HG03095 (cell line): ENCODE data around the gene DHX30.
"Not testable (repeated sequence)": the region's sequence is repeated elsewhere in the genome, so short reads cannot be mapped to it uniquely, and the experiment has no call there.

Experiments used
- ATAC-seq: cut with Tn5 transposase; IDR thresholded peaks from one replicate; pipeline ENCODE4 v1.9.1; 2021; ENCODE audit warnings: moderate library complexity; ENCODE audit not compliant: unreplicated experiment

The DHX30 gene

DNA sequence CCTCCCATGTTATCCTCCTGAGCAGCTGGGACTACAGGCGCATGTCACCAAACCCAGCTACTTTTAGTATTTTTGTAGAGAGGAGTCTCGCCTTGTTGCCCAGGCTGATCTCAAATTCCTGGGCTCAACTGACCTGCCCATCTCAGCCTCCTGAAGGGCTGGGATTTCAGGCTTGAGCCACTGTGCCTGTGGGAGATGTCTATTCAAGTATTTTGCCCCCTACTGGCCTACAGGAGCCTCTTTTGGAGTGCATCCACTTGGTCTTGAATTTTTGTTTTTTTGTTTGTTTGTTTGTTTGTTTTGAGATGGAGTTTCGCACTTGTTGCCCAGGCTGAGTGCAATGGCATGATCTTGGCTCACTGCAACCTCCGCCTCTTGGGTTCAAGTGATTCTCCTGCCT is 3.2 kb upstream of the DHX30 start:
- no peak for ATAC-seq

DNA sequence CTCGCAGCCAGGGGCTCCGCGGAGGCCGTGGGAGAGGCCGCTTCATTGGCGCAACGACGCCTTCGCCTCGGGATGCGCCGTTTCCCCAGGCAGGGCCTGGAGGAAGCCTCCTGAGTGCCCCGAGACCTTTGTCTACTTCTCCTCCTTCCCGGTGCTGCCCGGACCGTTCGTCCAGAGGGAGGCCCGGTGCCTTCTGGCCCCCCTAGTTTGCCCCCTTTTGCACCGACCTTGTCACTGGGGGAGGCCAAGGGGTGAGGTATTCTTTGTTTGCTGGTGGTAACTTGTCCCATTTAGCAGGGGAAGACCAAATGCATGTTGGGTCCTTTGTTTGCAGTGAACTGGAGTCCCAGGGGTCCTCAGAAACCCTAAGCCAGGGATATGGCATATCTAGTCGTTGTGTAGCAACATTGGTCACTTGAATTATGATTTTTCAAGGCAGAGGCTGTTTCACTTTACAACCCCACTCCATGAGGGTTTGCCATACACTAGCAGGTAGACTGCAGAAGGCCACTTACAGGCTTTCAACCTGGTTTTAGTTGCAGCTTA is 615 bp downstream of the DHX30 start:
- ATAC-seq, result no peak

DNA sequence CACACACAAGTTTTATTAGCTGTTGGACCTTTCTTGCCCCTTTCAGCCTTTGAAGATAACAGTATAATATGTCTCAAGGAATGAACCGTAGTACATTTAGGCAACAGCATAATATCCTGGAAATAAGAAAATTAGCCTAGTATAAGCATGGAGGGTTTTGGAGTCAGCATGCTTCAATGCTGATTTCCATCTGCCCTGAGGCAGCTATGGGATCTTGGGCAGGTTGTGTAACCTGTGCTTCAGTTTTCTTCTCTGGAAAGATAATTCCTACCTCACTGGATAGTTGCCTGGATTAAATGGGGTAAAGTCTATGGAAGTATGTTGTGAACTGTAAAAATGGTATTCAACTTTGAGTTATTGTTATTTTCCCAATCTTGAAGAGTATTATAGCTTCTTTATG is 1.6 kb downstream of the DHX30 start:
- no peak for ATAC-seq

DNA sequence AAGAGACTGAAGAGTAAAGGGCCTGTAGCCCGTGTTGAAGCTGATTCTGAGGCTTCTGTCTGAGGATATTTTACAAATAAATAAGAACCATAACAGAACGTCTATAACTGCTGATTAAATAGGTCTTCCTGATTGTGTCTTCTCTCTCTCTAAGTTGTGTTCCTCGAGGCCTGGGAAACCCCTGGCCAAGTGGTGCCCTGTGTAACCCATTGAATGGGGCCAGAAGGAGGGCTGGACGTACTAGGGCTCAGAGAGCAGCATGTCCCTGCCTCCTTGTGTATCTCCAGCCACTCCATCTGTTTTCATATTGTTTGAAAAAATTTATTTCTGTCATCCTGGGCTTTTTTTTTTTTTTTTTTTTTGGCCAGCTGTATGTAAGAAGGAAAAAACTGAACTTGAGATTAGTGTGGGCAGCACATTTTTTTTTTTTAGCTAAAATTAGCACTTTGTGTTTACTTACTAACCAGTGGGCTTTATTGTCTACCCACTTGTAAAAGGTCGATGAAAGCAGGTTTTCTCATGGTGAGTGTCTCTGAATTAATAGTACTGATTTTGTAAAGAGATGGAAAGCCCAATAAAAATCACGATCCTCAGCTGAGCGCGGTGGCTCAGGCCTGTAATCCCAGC is 10.7 kb downstream of the DHX30 start:
- ATAC-seq, result no peak

DNA sequence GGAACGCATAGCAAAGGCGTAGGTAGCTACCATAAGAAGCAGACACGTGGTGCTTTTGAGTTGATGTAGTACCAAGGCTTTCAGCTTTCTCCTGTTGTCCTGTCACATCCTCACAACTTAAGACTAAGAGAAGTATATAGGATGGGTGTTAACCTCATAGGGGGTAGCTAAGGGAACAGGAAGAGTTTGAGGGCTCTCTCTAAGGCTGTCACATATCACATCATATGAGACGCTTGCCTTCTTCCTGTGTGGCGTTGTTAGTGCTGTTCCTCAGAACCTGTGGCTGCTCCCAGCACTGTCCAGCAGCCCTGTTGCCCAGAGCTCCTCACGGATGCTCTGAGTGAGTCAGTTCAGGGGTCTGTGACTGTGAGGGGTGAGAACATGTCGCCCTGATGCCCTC is 14.7 kb downstream of the DHX30 start:
- no peak for ATAC-seq

DNA sequence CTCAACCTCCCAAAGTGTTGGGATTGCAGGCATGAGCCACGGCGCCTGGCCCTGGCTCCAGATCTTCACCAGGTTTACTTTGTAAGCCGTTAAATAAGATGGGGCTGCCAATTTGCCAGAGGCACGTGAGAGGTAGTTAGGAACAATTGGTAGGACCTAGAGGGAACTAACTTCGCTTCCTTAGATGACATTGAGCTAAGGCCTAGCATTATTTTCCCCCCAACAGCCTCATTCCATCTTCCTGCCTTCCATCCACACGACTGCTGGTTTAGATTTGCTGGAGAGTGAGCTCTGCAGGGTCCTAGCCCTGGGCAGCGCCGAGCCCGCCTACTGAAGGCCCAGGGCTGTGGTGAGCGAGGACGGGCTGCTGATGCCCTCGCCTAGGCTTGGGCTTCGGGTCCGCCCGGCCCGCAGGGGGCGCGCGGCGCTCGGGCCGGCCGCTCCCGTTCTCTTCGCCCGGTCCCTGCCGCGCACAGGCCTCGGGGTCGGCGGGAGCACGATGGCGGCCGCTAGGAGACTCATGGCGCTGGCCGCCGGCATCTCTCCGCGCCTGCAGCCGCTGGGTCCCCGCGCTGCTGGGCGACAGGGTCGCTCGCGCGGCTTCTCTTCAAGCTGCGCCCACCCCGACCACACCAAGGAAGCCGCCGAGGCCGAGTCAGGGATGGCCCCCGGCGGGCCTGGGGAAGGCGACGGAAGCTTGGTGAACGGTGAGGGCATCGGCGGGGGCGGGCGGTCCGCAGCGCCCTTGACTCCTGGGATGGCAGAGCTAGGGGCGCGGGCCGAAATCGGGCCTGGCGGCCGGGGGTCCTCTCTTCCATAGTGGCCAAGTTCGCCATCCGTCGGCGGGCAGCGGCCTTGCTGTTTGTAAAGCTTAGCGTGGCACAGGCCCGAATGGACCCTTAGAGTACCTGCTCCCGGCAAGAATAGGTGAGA is 21.9 kb downstream of the DHX30 start:
- ATAC-seq, result peak; percentile 89

DNA sequence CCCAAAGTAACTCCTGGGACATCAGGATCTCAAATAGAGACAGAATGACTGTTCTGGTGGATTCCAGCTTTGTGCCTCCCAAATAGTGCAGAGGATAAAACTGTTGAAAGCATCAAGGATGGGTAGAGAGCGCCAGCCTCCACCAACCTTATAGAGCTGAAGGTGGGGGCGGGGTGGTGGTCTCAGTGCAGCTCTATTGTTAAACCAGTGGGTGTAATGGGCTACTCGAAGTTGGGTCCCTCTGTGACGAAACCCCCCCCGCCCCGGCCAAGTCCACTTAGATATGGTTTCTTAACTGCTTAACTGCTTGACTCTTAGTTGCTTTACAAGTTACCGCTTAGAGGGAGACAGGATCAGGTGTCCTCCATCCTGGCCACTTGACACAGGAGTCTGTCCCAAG is 22.7 kb downstream of the DHX30 start:
- ATAC-seq, result no peak

DNA sequence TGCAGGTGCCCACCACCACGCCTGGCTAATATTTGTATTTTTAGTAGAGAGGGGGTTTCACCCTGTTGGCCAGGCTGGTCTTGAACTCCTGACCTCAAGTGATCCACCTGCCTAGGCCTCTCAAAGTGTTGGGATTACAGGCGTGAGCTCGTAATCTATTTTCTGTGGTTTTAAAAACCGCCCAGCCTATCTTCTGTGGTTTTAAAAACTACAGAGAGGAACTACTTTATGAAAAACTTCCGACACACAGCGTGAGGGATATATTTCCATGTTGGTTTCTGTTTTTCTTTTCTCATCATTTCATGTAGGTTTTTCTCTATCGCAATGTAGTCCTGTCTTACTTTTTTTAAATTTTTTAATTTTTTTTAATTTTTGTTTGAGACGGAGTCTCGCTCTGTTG is 26.5 kb downstream of the DHX30 start:
- ATAC-seq, result not testable (repeated sequence)

DNA sequence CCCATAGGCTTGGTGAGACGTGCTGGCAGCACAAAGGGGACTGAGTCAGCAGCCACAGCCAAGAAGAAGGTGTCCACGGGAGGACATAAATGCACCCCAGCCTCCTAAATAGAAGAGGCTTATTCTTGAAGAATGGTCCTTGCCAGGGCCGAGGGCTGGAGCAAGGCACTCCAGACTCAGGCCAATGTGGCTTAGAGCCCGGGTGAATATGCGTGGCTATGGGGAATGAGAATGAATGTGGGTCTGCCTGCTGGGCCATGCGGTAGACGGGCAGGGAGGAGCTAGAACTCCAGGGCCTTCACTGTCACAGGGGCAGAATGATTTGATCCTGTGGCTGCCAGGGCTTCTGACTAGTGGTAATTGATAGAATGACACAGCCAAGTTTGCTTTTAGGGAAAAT is 34.0 kb downstream of the DHX30 start:
- no peak for ATAC-seq

DNA sequence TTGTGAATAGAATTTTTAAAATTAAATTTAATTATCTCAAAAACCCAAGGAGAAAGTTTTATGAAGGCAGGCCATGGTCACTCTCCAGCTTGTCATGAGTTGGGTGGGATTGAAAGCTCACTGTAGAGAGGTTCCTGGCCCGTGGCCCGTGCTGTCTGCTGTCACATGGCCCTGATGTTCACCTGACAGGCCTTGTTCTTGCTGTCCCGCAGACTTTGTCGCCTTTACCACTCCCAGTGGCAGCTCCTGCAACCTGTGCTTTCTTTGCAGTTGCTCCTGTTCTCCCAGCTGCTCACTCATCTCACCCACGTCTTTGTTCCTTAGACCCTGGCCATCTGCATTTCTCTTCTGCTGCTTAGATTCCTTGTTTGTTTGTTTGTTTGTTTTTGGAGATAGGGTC is 35.6 kb downstream of the DHX30 start:
- no peak for ATAC-seq

DNA sequence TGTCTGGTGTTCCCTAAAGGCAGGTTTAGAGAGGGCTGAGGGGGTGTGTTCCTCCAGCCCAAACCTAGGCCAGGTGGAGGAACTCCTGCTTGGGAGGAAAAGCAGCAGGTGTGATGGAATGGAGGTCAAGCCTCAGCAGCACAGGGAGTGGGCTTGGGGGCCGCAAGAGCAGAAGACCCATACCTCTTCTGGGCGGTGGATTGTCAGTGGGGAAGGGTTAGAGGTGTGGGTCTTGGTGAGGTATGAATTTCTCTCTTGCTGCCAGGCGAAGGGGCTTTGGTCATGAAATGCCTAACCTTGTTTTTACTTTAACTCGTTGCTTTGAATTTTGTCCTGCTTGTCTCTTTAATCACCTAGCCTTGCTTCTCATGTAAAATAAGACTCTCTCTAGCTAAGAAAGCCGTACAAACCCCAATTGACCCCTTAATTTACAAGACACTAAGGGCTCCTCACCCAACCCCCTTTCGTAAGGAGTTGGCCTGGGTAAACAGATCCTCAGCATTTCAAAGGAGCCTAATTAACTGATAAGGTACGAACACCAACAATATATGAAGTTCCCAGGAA is 38.9 kb downstream of the DHX30 start:
- no peak for ATAC-seq

DNA sequence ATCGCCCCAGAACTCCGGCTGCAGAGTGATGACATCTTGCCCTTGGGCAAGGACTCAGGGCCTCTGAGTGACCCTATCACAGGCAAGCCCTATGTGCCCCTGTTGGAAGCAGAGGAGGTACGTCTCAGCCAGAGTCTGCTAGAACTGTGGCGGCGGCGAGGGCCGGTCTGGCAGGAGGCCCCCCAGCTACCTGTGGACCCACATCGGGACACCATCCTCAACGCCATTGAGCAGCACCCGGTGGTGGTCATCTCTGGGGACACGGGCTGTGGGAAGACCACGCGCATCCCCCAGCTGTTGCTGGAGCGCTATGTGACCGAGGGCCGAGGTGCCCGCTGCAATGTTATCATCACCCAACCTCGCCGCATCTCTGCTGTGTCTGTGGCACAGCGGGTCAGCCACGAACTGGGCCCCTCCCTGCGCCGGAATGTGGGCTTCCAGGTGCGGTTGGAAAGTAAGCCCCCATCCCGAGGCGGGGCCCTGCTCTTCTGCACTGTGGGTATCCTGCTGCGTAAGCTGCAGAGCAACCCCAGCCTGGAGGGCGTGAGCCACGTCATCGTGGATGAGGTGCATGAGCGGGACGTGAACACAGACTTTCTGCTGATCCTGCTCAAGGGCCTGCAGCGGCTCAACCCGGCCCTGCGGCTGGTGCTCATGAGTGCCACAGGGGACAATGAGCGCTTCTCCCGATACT is 43.4 kb downstream of the DHX30 start:
- ATAC-seq, result no peak

DNA sequence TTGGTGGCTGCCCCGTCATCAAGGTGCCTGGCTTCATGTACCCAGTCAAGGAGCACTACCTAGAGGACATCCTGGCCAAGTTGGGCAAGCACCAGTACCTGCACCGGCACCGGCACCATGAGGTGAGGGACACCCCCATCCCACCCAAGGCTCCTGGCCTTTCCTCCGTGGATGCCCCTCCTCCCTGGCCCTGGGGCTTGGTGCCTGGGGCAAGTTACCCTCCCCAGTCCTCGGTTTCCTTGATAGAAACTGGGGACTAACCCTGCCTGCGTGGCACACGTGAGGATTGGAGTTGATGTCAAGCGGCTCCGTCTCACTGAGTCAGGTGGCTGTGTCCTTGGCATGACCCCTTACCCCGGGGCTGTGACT is 43.9 kb downstream of the DHX30 start:
- no peak for ATAC-seq

DNA sequence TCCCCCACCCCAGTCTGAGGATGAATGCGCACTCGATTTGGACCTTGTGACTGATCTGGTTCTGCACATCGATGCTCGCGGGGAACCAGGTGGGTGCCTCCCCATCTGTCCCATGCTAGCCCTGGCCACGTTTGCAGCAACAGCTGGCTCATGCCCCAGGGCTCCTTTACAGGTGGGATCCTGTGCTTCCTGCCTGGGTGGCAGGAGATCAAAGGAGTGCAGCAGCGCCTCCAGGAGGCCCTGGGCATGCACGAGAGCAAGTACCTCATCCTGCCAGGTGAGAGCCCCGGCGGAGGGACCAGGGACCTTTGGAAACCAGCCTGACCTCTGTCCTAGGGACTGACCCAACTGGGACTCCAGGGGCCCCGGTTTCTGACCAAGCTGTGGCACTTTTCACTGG is 44.3 kb downstream of the DHX30 start:
- no peak for ATAC-seq

DNA sequence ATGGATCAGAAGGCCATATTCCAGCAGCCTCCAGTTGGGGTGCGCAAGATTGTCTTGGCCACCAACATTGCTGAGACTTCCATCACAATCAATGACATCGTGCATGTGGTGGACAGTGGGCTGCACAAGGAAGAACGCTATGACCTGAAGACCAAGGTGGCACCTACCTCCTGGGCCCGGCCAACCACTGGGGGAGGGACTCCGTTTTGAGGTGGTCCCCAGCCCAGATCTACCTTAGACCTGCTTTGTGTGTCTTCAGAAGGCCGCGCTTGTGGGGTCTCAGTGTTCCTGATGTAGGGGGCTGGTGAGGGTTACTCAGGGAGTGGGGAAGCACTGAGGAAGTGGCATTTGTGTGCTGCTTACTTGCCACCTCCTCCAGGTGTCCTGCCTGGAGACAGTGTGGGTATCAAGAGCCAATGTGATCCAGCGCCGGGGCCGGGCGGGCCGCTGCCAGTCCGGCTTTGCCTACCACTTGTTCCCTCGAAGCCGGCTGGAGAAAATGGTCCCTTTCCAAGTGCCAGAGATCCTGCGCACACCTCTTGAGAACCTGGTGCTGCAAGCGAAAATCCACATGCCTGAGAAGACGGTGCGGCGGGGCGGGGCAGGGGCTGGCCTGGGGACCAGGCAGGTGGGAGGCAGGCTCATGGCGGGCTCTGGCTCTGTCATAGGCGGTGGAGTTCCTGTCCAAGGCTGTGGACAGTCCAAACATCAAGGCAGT is 45.0 kb downstream of the DHX30 start:
- ATAC-seq, result no peak

DNA sequence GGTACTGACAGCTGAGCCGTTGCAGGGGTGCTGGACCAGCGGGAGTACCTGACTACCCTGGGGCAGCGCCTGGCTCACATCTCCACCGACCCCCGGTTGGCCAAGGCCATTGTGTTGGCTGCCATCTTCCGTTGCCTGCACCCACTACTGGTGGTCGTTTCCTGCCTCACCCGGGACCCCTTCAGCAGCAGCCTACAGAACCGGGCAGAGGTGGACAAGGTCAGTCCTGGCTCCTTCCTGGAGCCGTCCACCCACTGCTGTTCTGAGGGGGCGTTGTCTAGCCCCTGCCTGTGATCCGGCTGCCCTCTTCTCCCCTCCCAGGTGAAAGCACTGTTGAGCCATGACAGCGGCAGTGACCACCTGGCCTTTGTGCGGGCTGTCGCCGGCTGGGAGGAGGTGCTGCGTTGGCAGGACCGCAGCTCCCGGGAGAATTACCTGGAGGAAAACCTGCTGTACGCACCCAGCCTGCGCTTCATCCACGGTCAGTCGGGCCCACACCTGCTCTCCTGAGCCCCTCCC is 45.7 kb downstream of the DHX30 start:
- ATAC-seq, result no peak

DNA sequence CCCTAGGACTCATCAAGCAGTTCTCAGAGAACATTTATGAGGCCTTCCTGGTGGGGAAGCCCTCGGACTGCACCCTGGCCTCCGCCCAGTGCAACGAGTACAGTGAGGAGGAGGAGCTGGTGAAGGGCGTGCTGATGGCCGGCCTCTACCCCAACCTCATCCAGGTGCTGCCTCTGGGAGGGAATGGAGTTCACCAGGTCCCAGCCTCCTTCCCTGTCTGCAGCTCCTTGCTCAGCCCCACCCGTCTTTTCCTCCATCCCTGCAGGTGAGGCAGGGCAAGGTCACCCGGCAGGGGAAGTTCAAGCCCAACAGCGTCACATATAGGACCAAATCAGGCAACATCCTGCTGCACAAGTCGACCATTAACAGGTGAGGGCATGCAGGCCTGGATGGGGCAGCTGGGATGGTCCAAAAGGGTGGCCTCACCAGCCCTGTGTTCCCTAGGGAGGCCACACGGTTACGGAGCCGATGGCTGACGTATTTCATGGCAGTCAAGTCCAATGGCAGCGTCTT is 46.3 kb downstream of the DHX30 start:
- no peak for ATAC-seq

DNA sequence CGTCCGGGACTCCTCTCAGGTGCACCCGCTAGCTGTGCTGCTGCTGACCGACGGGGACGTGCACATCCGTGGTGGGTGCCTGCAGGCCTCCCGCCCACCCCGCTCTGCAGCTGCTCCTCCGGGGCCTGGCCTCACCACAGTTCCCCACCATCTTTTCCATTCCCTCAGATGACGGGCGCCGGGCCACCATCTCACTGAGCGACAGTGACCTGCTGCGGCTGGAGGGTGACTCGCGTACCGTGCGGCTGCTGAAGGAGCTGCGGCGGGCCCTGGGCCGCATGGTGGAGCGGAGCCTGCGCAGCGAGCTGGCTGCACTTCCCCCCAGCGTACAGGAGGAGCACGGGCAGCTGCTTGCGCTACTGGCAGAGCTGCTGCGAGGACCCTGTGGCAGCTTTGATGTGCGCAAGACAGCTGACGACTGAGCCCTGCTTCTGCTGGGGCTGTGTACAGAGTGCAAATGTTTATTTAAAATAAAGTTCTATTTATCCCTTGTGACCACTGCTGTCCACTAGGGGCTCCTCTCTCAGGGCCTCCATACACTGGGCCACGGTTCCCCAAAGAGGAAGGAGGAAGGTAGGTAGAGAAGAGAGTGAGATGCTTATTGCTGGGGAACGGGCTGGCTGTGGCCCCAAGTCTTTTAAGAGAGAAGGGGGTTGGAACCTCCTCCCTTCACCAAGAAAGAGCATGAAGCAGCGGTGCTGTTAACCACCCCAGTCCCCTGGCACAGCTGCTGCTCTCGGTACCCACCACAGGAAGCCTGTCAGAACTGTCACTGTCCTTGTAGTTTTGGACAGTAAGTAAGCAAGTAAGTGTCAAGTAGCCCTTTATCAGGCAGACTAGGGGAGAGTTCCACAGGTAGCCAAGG is 47.0 kb downstream of the DHX30 start:
- ATAC-seq, result no peak
